Glomerular endothelial cell (primary cell): ENCODE results near the gene OR9A4. TPM values are rescaled to one million over a fixed set of nuclear protein-coding genes. Genes with fewer than 3 reads are reported as not detected.

Experiments used
- DNase-seq: peaks from one replicate; pipeline ENCODE4 v3.0.0-alpha.2; 2011; ENCODE audit warnings: low read depth, low spot score; ENCODE audit errors: extremely low read depth
- total RNA-seq: library from RNA; depleted of rRNA; stranded (reverse); fragments of >200 nt; gene quantifications from 2 replicates; pipeline ENCODE4 v1.2.3, GENCODE V29; 2015

The OR9A4 gene
- total RNA-seq, 1 donor from 2014 or later: not detected

DNA sequence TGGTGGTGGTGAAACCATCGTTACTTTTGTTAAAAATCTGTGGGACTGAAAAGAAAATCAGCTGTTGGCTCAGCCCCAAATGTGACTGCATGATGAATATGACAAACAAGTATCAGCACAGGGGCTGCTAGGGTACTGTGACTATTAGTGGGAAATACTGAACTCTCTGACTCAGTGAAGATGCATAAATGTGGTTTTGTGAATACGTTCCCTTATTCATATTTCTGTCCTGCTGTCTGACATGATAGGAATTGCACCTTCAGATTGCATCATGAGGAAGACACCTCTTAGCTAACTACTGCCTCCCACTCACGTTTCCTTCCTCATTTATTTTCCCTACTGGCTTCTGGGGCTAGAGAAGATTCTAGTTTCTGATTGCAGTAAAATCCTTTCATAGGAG lies 29.2 kb downstream of the OR9A4 start:
- no peak for DNase-seq

DNA sequence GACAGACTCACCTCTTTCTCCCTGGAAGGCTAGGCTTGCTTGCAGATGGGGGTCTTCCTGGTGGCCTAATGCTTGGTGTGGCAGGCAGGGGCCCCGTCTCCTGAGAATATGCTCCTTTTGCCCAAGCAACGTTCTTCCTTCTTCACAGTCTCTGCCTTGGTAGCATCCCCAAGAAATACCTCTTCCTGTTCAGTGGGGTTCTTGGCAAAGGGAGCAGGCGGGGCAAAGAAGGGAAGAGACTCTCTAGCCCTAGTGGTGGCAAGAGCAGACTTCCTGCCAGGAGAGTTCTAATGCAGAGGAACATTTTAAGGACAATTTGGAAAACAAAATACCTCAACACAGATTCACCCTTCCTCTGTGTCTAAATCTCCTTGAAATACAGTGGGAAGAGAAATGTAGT lies 30.6 kb downstream of the OR9A4 start, which contains the start of gene CLEC5A:
TSS of gene CLEC5A (minus strand) at position 179 of the 400 bp plus-strand sequence. CDS start 682 bp downstream, outside the sequence.
- DNase-seq: no peak

DNA sequence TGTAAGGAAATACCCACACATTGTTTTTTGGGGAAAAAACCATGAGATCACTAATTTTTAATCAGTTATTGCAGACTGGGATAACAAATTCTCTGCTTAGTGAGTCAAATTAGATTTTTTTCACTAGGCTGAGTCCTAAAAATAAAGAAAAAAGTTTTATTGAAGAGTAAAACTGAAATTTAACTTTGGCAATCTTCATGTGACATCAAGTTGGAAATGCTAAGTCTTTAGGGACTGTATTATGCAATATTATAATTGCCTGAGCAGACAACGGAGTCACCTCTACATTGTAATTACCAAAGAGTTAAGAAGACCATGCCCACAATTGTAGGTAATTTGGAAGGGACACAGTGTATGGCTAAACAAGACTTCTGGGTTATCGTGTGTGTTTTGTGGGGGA lies 32.8 kb downstream of the OR9A4 start:
- DNase-seq: no peak

DNA sequence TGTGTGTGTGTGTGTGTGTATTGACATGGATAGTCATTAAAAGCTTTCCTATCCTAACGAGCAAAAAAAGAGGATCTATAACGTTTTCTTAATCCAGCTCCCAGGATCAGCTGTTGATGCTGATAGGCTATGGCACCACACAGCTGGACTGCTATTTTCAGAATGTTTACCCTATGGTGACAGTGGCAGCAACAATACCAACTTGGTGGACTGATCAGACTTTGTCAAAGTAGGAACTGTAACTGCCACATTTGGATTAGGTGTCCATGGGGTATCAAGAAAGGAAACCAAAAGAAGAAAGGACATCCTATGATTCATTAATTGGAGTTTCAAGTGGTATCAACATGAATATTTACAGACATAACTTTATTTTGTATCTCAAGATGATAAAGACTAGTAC lies 33.3 kb downstream of the OR9A4 start:
- no peak for DNase-seq

DNA sequence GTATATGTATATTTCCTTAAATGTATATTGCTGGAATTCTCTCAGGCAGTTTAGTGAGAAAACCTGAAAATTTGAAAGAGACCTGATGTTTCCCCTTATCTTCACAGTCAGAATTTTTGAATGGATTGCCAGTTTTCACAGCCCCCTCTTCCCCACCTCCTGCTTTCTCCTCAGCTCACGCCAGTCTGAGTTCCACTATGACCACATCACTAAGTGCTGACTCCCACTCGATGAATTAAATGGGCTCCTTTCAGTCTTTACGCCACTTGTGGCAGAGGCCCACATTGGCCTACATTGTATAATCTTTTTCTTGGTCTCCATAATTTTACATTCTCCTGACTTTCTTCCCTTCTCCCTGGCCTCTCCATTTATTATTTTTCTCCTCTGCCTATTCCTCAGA lies 33.7 kb downstream of the OR9A4 start:
- DNase-seq: no peak

DNA sequence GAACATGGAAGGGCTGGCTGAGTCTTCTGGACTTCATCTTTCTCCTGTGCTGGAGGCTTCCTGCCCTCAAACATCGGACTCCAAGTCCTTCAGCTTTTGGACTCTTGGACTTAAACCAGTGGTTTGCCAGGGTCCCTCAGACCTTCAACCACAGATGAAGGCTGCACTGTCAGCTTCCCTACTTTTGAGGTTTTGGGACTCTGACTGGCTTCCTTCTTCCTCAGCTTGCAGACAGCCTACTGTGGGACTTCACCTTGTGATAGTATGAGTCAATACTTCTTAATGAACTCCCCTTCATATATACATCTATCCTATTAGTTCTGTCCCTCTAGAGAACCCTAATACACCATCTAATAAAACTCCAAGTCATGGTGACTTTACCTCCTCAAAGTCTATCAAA lies 34.6 kb downstream of the OR9A4 start:
- no peak for DNase-seq

DNA sequence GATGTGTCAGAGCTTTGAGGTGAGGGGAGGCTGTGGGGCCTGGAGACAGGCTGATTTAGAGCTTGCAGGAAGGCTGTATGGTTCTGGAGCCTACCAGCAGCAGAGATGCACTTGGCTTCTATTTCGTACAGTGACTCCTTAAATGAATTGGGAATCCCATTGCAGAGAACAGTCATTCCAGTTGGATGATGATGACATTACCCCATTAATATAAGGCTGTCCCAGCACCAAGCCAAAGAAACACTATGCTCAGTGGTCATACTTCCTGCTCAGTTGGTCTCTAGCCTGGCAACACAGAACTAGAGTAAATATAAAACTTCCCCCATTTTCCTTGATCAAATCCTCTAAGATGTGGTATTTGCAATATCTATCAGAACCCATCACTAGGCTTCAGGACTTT lies 36.3 kb downstream of the OR9A4 start:
- no peak for DNase-seq

DNA sequence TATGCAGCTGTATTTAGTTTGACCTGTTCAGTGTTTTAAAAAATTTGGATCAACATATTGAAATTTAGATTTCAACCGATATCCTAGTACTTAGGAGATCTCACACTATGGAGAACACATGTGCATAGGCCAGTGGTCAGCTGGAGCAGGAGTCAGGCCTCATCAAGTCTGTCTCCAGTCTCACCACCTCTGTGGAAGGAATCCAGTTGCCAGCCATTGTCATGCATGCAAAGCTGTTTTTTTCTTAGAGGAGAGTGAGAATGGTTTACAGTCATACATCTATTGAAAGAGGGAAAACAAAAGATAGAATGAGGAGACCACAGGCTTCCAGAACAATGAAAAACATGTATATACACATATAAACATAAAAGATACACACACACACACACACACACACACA lies 38.1 kb downstream of the OR9A4 start:
- DNase-seq: no peak

DNA sequence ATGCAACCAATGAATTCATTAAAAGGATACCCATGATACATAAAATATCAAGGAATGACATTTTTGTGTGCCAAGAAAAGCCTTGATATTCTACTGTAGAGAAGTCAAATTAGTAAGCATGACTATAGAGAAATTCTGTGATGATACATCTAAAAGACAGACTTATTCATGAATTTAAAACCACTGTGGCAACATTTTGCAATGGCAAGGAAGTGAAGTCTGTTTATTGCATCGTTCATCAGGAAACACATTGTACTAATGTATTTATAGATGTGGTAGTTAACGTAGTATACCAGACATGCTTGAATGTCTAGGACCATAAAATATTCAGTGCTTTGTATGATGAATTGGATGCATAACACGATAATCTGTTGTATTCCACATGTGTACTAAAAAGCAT lies 39.9 kb downstream of the OR9A4 start:
- DNase-seq: no peak

DNA sequence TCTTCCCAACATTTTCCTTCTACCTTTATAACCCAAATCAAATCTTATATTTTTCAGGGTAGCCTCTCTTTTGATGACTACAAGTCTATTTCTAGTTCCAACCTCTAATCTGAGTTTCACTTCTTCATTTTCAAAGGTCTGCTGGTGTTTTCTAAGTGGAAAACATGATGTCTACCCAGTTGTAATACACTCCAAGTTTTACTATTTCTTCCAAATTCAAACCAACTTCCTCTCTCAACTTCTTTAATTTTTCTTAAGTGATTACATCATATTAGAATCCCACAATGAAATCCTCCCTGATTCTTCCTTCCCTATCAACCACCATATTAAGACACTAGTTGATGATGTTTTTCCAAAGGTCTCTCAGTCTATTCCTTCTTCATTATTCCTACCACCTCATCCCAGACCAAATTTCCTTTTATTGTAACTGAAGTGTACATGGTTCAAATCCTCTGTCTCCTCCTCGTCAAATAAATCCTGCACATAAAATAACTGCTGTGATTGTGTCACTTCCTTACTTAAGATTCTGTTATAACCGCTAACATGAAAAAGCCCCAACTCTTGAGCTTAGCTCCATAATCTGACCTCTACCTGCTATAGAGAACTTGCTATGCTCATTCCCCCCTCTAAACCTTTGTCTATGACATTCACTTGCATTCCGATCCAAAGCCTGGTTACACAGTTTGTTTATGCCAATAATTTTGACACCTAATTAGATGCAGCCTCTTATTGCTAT lies 44.7 kb downstream of the OR9A4 start:
- DNase-seq: no peak

Other genes starting within 250 kb of the OR9A4 start
- 27.1 and 41.4 TPM in 2 replicates for gene DENND11, start 214.2 kb upstream of the OR9A4 start, total RNA-seq
- gene WEE2, start 208.0 kb upstream of the OR9A4 start, total RNA-seq: not detected in 2 replicates
- 164 and 250 TPM in 2 replicates for gene SSBP1, start 178.0 kb upstream of the OR9A4 start, total RNA-seq
- 0.35 TPM in 1 of 2 replicates, not detected in the other for gene TAS2R3, start 152.3 kb upstream of the OR9A4 start, total RNA-seq
- gene TAS2R4, start 139.7 kb upstream of the OR9A4 start, total RNA-seq: 0.29 and 0.58 TPM in 2 replicates
- gene TAS2R5, start 126.2 kb upstream of the OR9A4 start, total RNA-seq: 0.34 and 1.1 TPM in 2 replicates
- gene PRSS37, start 74.9 kb upstream of the OR9A4 start, total RNA-seq: not detected in 2 replicates
- not detected in 2 replicates for gene CLEC5A, start 30.6 kb downstream of the OR9A4 start, total RNA-seq
- gene TAS2R38, start 57.4 kb downstream of the OR9A4 start, total RNA-seq: not detected in 2 replicates
- 0.06 TPM in 1 of 2 replicates, not detected in the other for gene MGAM, start 79.5 kb downstream of the OR9A4 start, total RNA-seq
- gene MGAM2, start 195.3 kb downstream of the OR9A4 start, total RNA-seq: not detected in 2 replicates